ENCODE measurements around the gene MUTYH.

The MUTYH gene

GRCh38 chr1:45306905-45307304 is 33.3 kb downstream of the MUTYH start:
- no peak for DNase-seq (ENCODE audit: low read depth in 2 of 2)
- TF ChIP-seq CTCF (IDR thresholded peaks at IDR 0.05; ENCODE audit: low read depth, low read length): no peak
- no peak overlapping the region for H3K4me3 ChIP-seq (replicated peaks in 1 of 2; ENCODE audit: low read depth in 2 of 2, low read length in 2 of 2)

- peak in 1 of 2 donors; percentile 63 for DNase-seq (ENCODE audit: low read depth in 2 of 2)
- TF ChIP-seq CTCF (IDR thresholded peaks at IDR 0.05; ENCODE audit: low read depth, low read length): no peak
- no peak overlapping the region for H3K4me3 ChIP-seq (replicated peaks in 1 of 2; ENCODE audit: low read depth in 2 of 2, low read length in 2 of 2)
These were observed 33.9 kb downstream of the MUTYH start for GRCh38 chr1:45306319-45306718.

GRCh38 chr1:45305231-45305630 is 35.0 kb downstream of the MUTYH start:
- TF ChIP-seq CTCF (IDR thresholded peaks at IDR 0.05; ENCODE audit: low read depth, low read length): no peak
- no peak overlapping the region for H3K4me3 ChIP-seq (replicated peaks in 1 of 2; ENCODE audit: low read depth in 2 of 2, low read length in 2 of 2)
- no peak for DNase-seq (ENCODE audit: low read depth in 2 of 2)

- no peak for TF ChIP-seq CTCF (IDR thresholded peaks at IDR 0.05; ENCODE audit: low read depth, low read length)
- H3K4me3 ChIP-seq (replicated peaks in 1 of 2; ENCODE audit: low read depth in 2 of 2, low read length in 2 of 2): peak overlapping the region; percentile 71 to 74
- peak in 1 of 2 donors; percentile 23 for DNase-seq (ENCODE audit: low read depth in 2 of 2)
These were observed 35.7 kb downstream of the MUTYH start for GRCh38 chr1:45304311-45305081.

DNA sequence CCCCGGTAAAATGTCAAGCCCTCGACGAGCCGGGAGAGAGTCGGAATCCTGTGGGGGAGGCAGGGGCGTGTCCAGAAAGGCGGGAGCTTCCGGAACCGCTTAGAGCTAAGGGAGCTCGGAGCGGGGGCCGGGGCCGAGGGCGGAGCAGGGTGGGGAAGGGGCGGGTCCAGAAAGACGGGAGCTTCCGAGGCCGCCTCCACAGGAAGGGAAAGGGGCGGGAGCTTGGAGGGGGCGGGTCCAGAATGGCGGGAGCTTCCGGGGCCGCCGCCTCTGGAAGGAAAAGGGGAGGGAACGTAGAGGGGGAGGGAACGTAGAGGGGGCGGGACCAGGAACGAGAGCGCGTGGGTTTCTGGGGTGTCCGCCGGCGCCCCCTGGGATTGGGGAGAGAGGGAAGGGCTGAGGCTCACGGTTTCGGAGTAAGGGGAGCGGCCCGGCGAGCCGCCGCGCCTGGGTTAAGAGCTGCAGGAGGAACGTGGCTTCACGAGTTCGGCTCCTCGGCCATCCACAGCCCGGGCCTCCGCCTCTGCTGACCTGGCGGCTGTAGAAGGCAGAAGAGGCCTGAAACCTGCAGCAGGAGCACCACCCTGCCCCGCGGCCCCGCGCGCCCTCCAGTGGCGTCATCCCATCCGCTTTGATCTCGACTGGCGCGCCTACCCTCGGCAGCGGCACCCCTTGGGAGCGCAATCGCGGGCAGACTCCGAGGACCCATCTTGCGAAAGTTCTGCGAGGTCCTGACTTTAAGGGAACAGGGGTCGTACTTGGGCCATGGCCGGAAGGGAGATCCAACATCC is 36.5 kb downstream of the MUTYH start:
- peak overlapping the region; percentile 71 to 74 for H3K4me3 ChIP-seq (replicated peaks in 1 of 2; ENCODE audit: low read depth in 2 of 2, low read length in 2 of 2)
- peak; percentile 67 for TF ChIP-seq CTCF (IDR thresholded peaks at IDR 0.05; ENCODE audit: low read depth, low read length)
- peak; percentile 99 for DNase-seq (ENCODE audit: low read depth in 2 of 2)

DNA sequence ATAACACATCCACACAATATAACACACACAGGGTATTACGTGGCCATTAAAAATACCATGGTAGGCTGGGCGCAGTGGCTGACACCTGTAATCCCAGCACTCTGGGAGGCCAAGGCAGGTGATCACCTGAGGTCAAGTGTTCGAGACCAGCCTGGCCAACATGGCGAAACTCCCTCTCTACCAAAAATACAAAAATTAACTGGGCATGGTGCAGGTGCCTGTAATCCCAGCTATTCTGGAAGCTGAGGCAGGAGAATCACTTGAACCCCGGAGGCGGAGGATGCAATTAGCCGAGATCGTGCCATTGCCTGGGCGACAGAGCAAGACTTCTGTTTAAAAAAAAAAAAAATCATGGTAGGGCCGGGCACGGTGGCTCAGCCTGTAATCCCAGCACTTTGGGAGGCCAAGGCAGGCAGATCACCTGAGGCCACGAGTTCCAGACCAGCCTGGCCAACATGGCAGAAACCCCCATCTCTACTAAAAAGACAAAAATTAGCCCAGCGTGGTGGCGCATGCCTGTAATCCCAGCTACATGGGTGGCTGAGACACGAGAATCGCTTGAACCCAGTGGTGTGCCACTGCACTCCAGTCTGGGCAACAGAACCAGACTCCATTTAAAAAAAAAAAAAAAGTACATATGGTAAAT is 37.6 kb downstream of the MUTYH start:
- DNase-seq (ENCODE audit: low read depth in 2 of 2): no peak
- TF ChIP-seq CTCF (IDR thresholded peaks at IDR 0.05; ENCODE audit: low read depth, low read length): no peak
- H3K4me3 ChIP-seq (replicated peaks in 1 of 2; ENCODE audit: low read depth in 2 of 2, low read length in 2 of 2): peak overlapping the region; percentile 54 to 60

All from cardiac fibroblast (primary cell).